Daoy (cell line): ENCODE data around the gene ARRB1. TPM values are rescaled to one million over a fixed set of nuclear protein-coding genes. Genes with fewer than 3 reads are reported as not detected.

Experiments
- DNase-seq: peaks from one replicate; pipeline ENCODE4 v3.0.0-alpha.2; 2015; ENCODE audit warnings: low read depth
- total RNA-seq: library from RNA; depleted of rRNA; stranded (reverse); fragments of >200 nt; shearing (Covaris generic); gene quantifications from 2 replicates; pipeline ENCODE4 v1.2.3, GENCODE V29; 2014; rRNA removed

Gene ARRB1
- total RNA-seq, 1 experiment from 2014 or later, result 12.8 TPM

GRCh38 chr11:75233754-75234172, 117.7 kb downstream of the ARRB1 start:
- DNase-seq, result peak; percentile 54

- no peak for DNase-seq
Measured at GRCh38 chr11:75230621-75231020, 120.8 kb downstream of the ARRB1 start.

DNA sequence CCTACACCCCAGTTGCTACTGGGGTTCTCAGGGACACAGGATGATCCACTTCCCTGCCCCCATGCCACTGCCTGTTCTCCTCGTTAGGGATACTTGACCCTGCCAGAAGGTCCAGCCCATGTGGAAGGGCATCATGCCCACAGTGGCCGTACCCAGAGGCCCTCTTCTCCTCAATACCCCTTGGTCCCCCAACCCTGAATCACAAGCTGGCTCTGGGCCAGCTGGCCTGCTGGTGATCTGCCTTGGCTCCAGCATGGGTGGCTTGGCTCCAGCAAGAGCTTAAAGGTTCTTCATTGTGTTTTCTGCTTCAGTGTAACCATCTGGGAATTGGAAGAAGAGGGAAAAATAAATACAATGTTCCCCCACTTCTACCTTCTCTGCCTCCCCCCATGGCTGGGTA, 122.0 kb downstream of the ARRB1 start:
- DNase-seq, result no peak

GRCh38 chr11:75225794-75226193, 125.7 kb downstream of the ARRB1 start:
- DNase-seq, result no peak

DNA sequence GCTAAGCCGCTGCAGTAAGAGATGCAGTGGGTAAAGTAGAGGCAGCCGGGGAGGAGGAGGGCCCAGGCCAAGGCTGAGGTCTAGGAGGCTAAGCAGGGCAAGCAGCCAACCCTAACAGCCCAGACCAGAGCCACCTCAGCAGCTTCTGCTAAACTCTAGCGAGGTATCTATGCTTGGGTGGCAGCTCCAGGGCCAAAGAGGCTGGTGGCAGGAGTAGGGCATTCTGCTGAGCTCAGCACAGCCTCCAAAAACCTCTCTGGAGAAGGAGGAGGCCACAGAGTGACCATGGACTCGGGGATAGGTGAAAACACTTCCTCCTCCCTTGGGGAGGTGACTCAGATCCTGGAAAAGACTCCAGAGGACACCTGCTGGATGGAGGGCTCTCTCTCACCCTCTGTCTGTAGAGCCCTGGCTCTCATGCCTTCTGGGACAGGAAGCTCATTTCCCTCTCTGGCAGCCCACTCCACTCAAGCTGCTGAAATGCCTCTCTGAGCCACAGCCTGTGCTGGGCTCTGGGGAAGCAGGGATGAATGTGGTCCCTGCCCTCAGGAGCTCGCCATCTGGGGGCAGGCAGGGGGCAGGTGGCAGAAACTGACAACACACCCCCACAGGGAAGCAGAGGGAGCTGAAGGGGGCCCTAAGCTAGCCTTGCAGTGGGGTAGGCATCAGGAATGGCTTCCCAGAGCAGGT, 127.4 kb downstream of the ARRB1 start:
- DNase-seq, result peak; percentile 21

DNA sequence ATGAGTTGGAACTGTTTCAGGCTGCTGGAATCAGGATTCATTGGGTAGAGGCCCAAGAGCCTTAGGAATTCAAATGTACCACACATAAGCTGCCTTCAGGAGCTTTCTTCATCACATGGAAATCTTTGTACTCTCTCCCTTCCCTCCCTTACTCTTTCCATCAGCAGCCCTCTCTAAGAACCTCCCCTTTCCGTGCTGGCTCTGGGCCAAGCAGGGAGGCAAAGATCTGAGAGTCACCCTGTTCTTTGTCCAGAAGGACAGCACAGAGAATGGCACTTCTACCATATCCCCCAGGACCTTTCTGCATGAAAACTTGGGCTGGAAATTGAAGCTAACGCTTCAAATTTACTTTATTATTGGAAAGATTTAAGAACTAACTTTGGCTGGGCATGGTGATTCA, 131.6 kb downstream of the ARRB1 start:
- no peak for DNase-seq

DNA sequence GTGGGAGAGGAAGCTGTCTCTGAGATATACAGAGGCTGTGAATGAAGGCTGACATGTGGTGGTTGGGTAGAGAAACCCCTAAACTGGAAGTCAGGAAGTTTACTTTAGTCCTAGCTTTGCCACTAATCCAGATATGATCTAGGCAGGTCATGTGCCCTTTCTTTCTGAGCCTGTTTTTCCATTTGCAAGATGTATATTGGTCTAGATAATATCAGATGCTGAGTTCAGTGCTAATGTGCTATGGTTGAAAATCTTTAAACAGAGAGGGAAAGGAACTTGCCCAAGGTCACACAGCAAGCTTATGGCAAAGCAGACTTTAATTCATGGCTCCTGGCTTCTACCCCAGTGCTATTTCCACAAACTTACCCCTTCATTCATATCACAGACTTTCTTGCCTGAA, 136.6 kb downstream of the ARRB1 start:
- no peak for DNase-seq

DNA sequence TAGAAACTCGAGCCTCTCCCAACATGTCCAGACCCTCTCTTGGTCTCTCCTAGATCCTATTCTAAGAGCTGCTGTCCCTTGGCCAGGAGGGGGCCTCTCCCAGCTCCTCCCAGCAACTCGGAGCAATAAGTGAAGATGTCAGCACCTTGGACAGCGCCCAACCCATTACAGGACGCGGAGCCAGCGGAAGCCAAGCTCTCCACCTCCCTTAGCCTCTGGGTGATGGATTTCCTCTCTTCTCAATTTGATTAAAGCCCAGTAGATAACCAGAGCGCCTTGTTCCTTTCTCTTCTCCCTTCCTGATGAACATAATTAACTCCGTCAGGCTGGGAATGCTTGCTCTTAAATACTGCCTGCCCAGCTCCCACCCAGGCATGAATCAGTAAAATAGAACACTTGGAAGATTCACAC, 137.0 kb downstream of the ARRB1 start:
- peak; percentile 63 for DNase-seq

Other genes starting within 250 kb of the ARRB1 start
- gene SLCO2B1, start 200.6 kb downstream of the ARRB1 start, total RNA-seq, result 0.15 and 0.51 TPM in 2 replicates
- gene TPBGL, start 110.9 kb downstream of the ARRB1 start, total RNA-seq, result not detected in 2 replicates
- gene RPS3, start 47.9 kb upstream of the ARRB1 start, total RNA-seq, result 1,954 and 2,024 TPM in 2 replicates
- gene KLHL35, start 81.5 kb upstream of the ARRB1 start, total RNA-seq, result 8.7 and 12.3 TPM in 2 replicates
- 2.6 and 3.7 TPM in 2 replicates for gene GDPD5, start 174.3 kb upstream of the ARRB1 start, total RNA-seq
- gene SERPINH1, start 210.6 kb upstream of the ARRB1 start, total RNA-seq, result 300 and 415 TPM in 2 replicates